GM18870 (cell line): ENCODE measurements around the gene POLA1.

Source experiments
- ATAC-seq: cut with Tn5 transposase; IDR thresholded peaks from one replicate; pipeline ENCODE4 v1.9.1; 2021; ENCODE audit warnings: moderate library complexity; ENCODE audit not compliant: unreplicated experiment

The POLA1 gene

DNA sequence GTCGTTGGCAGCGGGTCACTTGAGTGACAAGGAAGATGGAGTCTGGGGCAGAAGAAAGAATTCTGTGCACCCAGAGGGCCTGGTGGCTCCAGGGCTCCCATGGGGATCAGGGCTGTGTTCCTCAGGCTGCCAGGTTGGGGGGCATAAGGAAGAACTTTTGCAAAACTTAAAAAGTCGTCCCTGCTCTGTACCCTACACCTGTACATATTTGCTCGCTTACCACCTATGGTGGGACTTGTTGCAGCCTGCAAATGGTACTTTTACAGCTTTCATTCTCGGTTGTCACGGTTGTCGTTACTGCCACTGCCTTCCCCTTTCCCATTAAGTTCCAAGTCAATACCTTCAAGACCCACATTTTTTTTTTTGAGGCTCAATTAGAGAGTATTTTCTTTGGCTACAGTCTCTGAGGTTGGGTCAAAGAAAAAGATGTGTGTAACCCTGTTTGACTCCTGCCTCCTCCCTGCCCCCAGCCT, 312.9 kb downstream of the POLA1 start:
- ATAC-seq = no peak

DNA sequence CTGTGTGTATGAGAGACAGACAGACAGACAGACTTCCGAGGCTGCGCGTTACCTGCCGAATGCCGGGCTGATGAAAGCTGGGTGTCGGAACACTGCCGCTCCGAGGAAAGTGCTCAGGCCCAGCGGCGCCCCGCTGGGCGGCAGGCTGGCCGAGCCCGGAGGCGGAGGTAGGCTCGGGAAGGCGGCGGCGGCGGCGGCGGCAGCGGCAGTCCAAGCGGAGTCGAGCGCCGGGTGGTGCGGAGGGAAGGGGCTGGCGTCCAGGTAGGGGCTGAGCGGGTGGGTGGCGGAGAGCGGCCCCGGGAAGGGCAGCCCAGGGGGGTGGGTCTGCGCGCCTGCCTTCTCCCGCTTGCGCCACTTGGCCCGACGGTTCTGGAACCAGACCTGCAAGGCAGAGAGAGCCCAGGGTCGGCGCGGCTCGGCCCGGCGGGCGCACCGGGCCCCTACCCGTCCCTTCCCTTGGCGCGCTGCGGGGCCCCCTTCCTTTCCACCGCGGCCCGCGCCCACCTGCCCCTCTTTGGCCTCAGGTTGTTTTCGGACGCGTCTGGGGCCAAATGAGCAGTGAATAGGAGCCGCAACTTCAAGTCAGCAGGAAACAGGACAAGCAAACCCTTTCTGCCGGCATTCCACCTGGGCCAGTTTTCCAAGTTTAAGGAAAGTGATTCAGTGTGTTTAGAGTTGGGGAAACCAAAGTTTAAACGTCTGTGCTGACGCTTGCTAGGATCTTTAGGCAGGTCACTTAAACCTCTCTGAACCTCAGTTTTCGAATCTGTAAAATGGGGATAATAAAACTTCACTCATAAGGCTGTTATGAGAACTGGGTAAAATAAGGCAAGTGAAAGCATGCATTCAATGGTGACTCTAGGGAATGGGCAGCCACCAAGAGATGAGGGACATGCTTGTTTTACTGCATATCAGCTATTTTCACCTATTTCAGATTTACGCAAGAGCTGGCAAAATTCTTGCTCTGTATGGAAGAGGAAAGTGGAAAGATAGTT, 313.6 kb downstream of the POLA1 start:
- no peak for ATAC-seq

DNA sequence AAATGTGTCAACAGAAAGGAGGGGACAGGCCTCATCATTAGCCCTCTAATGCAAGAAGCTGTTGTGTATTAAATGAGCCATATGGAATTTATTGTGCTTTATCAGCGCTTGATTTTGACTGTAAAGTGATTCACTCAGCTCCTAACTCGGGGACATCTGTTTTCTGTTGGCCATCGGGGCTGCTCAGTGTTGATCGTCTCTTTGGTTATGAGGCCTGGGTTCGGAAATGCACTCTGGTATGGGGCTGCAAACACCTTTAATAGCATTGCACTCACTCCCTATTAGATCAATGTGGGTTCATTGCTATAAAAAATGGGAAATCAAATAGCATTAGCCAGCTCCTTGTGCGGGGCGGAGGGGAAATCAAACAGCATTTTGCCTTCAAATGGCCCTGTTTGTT, 315.7 kb downstream of the POLA1 start:
- no peak for ATAC-seq

DNA sequence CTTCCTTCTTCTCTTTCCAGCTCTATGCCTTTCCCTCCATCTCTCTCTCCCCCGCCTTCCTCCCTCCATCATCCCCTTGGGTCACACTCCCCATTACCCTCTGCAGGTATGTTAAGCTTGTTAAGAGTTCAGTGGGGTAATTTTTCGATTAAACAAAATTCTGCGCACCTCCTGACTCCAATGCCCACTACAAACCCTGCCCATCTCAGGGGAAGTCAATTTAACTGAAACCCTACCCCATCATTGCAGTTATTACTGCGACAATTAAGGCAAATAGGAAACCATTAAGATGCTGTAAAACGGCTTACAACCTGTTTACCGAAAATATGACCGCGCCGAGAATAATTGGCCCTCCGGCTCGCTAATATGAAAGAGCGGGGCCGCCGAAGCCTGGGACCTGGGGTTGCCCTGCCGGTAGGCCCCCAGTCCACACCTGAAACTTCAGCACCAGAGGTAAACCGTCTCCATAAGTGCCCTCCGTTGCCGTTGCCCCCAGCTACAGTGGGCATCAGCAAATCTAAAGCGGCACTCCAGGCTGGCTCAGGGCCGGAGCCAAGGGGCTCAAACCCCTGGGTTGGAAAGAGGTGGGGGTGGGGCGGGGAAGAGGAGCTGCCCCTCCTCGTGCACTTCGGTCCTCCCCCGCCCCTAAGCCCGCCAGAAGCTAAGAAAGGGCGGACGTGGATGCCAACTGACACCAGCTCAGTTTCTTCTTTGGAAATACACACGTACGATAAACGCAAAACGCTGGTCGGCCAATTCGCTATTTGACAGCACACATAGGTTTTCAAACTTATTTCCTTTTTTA, 317.3 kb downstream of the POLA1 start:
- ATAC-seq = no peak

DNA sequence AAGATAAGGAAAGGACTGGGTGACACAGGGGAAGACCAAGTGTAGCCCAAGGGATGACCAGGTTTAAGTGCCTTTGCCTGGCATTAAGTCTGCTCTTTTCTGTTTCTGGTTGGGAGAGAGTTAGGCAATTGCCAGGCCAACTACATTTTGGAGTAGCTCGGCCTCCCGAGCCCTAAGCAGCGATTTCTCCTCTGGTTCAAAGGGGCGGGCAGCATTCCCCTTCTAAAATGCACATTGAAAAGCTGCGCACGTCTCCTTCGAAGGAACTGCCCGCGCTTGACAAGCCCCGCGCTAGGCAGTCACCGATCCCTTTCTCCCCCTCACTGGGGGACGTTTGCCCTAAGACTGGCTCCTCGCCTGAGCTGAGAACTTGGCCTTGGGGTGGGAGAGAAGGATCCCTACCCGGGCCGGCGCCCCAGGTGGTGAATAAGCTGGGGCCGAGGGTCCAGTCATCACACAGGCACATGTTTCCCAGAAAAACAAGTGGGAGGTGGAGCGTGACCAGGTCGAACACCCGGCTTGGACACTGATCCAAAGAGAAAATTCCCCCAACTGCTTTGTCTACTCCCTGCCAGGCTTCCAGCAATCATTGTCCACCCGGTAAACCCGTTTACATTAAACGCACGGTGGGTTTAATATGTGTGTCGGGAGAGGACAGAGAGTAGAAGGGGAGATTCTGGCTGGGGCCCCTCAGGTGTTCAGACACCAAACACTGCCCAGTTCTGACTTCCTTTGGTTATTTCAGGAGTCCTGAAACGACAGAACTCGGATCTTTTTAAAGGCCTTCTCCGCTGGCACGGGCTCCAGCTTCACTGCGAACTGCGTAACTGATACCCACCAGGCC, 318.1 kb downstream of the POLA1 start:
- ATAC-seq = no peak

DNA sequence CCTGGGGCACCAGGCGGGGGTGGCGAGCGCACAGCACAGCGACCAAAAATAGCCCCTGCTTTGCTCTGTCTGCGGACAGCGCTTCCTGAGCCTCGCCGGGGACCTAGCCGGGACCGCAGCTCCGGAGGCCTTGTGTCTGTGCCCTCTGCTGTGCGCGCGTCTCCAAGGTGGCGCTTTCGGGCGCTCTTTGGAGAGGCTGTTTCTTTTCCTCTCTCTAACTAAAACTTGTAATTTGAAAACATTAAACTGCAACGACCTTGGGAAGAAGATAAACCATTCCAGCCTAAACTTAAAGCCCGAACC, 318.7 kb downstream of the POLA1 start:
- ATAC-seq = no peak

DNA sequence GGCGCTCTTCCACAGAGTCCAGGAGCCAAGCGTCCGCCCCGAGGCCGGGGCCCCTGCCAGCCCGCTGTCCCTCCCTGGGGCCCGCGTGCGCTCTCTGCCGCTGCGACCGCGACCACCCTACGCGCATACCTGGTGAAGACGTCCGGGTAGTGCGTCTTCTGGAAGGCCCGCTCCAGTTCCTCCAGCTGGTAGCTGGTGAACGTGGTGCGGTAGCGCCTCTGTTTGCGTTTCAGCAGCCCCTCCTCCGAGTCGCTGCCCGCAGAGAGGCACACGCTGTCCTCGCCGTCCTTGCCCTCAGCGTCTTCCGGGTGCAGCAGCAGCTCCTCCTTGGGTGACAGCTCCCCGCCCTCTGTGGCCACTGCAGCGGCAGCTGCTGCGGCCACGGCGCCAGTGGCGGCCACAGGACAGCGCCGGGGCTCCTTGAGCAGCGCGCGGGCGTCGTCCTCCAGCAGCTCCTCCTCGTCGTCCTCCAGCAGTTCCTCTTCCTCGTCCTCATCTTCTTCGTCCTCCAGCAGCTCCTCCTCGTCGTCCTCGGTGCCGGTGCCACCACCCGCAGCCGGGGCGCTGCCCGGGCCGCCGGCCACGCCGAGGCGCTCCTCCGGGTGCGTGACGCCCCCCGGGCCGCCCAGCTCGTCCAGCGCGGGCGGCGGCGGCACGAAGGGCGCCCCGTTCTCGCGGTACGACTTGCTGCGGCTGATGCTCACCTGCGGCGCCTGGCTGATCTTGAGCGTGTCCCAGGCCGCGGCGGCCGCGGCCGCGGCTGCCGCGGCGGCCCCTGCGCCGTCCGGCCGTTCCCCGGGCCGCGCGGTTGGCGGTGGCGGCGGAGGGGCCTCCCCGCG, 319.3 kb downstream of the POLA1 start:
- ATAC-seq = no peak

DNA sequence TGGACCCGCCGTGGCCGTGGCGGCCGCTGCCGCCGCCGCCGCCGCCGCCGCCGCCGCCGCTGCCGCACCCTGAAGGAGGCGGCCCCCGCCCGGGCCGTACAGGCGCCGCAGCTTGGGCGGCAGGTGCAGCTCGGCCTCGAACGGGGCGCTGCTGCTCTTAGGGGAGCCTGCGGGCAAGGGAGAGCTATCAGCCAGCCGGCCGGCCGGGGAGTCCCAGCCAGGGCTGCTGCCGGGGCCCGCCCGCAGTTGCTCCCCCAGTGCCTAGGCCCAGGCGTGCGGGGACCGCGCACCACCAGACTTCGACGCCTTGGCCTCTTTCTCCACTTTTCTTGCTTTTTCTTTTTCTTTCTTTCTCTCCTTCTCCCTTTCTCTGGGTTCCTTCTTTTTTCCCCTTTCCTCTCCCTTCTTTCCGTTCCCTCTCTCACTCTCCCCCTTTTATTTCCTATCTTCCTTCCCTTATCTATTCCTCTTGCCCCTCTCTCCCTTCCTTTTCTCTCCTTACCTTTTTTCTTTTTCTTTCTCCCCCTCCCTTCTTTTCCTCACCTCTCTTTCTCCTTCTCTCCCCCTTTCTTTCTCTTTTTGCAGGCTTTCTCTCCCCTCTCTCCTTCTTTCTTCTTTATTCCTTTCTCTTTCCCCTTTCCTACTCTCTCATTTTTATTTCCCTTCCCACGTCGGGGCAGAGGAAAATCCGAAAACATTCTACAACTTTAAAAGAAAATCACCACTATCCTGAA, 320.1 kb downstream of the POLA1 start:
- ATAC-seq = no peak

DNA sequence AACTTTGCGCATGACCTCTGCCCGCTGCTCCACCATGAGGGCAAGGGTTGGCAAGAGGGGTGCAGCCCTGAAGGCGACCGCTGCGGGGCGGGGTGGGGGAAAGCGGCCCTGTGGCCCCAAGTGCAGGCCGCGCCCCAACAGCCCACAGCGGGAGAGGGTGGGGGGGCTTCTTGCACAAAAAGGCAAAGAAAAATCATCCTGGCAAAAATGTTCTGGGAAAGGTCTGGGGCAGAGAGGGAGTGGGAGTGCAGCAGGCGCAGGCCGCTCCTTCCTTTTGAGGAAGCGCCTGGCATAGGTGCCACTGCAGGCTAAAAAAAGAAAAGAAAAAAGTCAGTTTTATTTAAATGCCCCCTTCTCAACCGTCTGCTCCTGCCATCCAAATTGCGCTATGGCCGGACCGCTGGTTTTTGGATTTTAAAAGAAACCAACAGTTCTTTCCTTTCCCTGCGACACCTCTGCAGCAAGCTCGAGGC, 320.7 kb downstream of the POLA1 start:
- ATAC-seq = no peak

DNA sequence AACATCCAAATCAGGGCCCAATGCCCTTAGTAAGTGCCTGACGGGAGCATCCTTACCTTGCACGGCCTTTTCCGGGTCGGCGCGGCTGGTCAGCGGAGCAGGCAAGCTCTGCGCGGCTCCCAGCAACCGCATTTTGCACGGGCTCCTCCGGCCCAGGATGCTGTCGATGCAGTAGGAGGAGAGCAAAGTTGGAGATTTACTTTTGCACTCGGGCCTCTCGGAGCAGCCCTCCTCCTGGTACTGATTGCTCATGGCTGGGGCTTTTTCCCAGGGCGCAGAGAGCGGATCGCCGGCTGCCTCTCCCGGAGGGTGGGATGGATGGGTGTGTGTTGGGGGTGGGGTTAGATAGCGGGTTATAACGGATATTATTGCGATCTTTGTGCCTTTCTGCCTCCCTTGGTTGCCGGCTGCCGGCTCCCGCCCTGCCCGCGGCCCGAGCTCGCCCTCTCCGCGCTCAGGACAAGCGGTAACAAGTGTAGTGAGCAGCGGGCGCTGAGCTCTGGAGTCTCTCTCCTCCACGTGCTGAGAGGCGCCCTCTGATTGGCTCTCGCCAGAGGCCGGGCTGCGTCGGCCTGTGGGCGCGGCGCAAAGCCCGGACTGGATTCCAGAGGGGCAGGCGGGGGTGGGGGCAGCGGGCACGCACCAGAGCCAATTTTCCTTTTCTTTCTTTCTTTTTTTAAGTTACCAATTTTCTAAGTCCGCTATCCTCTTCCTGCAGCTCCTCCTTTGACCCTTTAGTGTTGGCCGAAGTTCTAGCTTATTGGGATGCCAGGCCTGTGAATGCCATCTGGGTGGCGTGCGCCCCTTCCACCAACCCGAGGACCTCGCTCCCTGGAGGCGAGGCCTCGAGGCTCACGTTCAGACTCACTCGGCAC, 322.0 kb downstream of the POLA1 start, which contains the start of gene ARX:
Gene ARX, minus strand, starts transcription at position 480 of the 875 bp plus-strand sequence. Its CDS starts 228 bp downstream, at position 252.
- ATAC-seq = no peak

DNA sequence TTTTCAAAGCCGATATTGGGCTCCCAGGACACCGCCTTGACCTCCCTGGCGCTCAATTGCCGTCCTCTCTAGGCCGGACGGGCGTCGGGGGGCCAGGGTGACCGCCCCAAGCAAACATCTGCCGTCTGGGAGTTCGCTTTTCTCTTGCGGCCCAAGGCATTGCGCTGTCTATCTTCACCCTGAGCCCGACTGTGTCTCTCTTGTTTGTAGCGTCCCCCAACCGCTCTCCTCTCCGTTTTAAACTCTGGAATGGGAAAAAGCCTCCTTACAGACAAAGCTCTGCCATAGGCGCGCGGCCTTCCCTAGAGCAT, 322.6 kb downstream of the POLA1 start:
- ATAC-seq = no peak

DNA sequence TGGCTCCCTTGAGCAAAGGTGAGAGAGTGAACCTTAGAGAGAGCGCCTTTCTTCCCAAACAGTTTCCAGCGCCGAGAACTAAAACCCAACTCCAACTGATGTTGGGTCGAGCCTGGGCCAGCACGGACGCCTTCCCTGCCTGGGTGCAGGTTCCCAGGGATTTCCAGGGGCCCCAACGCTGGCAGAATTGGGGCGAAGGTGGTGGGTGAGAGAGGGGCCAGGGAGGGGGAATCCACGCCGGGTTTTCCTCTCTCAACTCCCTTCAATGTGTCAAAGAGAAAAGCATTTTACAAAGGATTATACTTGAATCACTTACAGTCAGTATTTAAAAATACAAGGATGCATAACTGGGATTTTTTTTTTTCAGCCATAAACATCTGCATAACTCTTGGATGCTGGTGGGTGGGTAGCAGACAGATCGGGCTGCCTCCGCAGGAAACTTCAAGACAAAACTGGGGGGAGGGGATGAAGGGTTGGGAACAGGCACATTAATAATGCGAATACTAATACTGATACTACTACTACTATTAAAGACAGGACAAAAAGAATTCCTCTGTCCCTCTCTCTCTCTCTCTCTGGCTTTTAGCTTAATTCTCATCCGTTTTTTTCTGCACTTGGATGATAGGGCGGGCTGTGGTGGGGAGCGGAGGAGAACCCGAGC, 323.4 kb downstream of the POLA1 start:
- no peak for ATAC-seq

DNA sequence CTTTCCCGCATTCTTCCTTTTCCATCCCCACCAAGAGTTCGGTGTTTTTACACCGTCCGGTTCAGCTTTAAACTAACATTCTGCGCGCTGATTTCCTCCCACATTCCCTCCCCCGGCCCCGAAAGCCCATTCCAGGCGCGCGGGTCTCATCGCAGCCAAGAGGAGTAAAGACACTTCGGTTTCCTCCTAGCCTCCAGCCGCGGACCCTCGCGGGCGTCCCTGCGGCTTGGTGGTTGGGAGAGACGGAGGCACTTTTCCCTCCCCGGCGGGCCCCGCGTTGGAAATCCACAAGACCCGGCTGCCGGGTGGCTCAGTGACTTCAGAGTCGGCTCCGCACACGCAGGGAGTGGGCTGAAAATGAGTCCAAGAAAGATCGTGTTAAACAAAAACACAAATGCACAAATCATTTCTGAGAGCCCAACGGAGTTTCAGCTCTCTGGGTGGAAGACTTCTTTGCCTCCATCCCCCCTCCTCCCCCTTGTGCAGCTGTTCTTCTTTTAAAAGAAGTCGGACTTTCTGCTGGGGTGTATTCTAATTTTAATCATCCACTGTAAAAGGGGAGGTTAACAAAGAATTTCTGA, 324.0 kb downstream of the POLA1 start:
- ATAC-seq = no peak

DNA sequence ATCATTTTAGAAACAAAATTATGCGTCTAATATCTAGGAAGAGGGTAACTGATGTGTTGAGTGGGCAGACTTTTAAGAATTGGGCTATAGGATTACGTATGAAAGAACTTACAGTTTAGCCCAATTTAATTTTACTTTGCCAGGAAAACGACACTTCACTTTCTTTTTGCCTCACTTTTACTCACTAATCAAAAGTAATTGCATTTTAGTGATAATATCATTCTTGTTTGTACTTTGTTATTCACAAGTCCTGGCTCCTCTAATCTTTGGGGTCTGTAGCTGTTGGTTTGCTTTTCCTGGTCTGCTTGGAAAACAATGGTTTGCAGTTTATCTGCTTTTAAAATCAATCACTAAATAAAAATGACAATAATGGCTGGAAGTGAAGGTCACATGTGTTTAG, 325.0 kb downstream of the POLA1 start:
- no peak for ATAC-seq

DNA sequence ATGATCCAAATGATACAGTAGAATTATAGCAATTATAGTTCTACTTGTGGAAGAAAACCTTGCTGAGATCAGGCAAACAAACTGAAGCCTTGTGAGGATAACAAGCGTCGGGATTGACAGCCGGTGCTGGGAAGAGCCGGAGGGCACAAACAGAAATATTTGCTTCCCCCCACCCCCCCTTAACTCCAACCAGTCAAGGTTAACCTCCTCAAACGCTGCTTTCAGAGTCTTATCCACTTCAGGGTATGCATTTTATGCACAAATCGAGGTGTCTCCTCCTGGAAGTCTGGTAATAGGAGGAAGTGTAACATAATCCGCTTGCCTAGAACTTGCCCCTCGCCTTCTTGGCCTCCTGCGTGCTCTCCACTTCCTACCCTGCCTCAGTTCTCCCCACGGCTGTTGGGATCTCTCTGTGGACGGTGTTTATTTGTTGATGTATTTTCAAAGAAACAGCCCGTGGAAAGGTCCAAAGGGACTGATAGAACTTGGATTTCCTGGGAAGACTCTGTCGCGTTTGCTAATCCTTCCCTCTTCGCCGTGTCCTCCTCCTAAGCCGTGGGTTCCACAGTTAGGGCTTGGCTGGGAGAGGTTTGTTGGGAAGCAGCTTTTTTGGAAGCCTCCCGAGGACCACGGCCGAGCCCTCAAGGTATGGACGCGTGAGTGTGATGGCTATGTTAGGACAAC, 326.1 kb downstream of the POLA1 start:
- no peak for ATAC-seq

DNA sequence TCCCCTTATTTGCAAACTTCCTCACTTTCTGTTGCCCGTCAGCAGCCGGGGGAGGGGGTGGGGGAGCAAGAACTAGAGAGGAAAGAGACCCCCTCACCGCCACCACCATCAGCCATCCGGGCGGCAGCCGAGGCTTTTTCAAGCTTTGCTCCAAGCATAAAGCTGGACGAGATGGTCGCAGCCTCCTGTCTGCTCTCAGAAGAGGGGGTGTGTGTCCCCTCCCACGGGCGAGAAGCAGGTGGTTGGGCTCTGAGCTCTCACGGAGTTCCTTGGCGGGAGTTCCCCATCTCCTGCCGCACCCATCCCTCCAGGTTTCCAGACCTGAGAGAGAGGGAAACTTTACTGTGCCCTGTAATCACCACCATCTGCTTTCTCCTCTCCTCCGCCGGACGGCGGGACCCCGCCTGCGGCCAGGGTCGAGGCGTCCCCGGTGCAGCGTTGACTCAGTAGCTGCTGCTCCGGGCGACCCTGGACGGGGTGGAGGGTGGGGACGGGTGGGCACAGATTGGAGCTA, 326.7 kb downstream of the POLA1 start:
- no peak for ATAC-seq
